Left ventricle myocardium inferior (tissue), 1 donor: ENCODE results near the gene ZNF446. TPM values are rescaled to one million over a fixed set of nuclear protein-coding genes. Genes with fewer than 3 reads are reported as not detected.

Experiments used
- DNase-seq: peaks from one replicate; pipeline ENCODE4 v3.0.0-alpha.2; 2020
- H3K27ac ChIP-seq: fragments of 200-600 bp; replicated peaks from 2 replicates; pipeline ENCODE4 v1.8.0; 2021
- H3K27me3 ChIP-seq: fragments of 200-600 bp; 2 replicates; pipeline ENCODE4 v1.8.0; 2021; ENCODE audit warnings: low read depth
- H3K36me3 ChIP-seq: fragments of 200-600 bp; 2 replicates; pipeline ENCODE4 v1.8.0; 2021
- H3K4me1 ChIP-seq: fragments of 200-600 bp; 2 replicates; pipeline ENCODE4 v1.8.0; 2021
- H3K4me3 ChIP-seq: fragments of 200-600 bp; 2 replicates; pipeline ENCODE4 v1.8.0; 2021; ENCODE audit warnings: mild to moderate bottlenecking, moderate library complexity
- H3K9me3 ChIP-seq: fragments of 200-600 bp; replicated peaks from 2 replicates; pipeline ENCODE4 v1.8.0; 2021
- CTCF ChIP-seq: fragments of 200-600 bp; IDR thresholded peaks from 2 replicates; pipeline ENCODE4 v1.8.0; 2021; ENCODE audit warnings: antibody characterized with exemption, mild to moderate bottlenecking, borderline replicate concordance
- intact Hi-C: fragments of 100-400 bp; cut with micrococcal nuclease; formaldehyde crosslinking; loops from one replicate; pipeline ENCODE4 v1.11.0; 2022
- total RNA-seq: library from RNA; stranded (reverse); fragmentation: NEBNext Ultra II Directional; extraction: Animal tissue kit (Norgen Biotek cat#: 25700); gene quantifications from one replicate; pipeline ENCODE4 v1.2.1, GENCODE V29; 2021
- donor health status: DM: no; HTN: yes; CAD: no; lungs with severe emphysema.

Gene ZNF446
- total RNA-seq, 1 donor from 2014 or later, result 4.9 TPM

GRCh38 chr19:58516246-58516836 lies 40.2 kb downstream of the ZNF446 start:
- DNase-seq, result no peak
- Histone ChIP-seq H3K27ac (no peak overlapping the region), H3K4me3 (no peak overlapping the region), H3K27me3 (no peaks in the 10 kb centered on the region), H3K4me1 (peaks cover 73% of the 10 kb centered on the region), H3K9me3 (no peaks in the 10 kb centered on the region), H3K36me3 (peaks cover 23% of the 10 kb centered on the region)
- intact Hi-C loops, result no loop called here
- no peak for TF ChIP-seq CTCF

GRCh38 chr19:58516964-58517833 lies 41.0 kb downstream of the ZNF446 start:
- Histone ChIP-seq H3K4me1 (peaks cover 73% of the 10 kb centered on the region), H3K27ac (no peak overlapping the region), H3K9me3 (no peaks in the 10 kb centered on the region), H3K36me3 (peaks cover 23% of the 10 kb centered on the region), H3K4me3 (no peak overlapping the region), H3K27me3 (no peaks in the 10 kb centered on the region)
- no peak for DNase-seq
- TF ChIP-seq CTCF, result no peak
- intact Hi-C loops, result no loop called here

GRCh38 chr19:58518256-58519086 lies 42.3 kb downstream of the ZNF446 start:
- intact Hi-C loops, result no loop called here
- peak overlapping the region; percentile 97 for H3K27ac ChIP-seq
- H3K4me3 ChIP-seq, result peak overlapping the region; percentile 92
- no peaks in the 10 kb centered on the region for H3K9me3 ChIP-seq
- no peak for TF ChIP-seq CTCF
- H3K27me3 ChIP-seq, result no peaks in the 10 kb centered on the region
- H3K36me3 ChIP-seq, result peaks cover 23% of the 10 kb centered on the region
- H3K4me1 ChIP-seq, result peaks cover 72% of the 10 kb centered on the region
- DNase-seq, result no peak

- peak; percentile 73 for TF ChIP-seq CTCF
- H3K4me1 ChIP-seq, result peaks cover 66% of the 10 kb centered on the region
- H3K27me3 ChIP-seq, result no peaks in the 10 kb centered on the region
- peak overlapping the region; percentile 92 for H3K4me3 ChIP-seq
- DNase-seq, result peak; percentile 58
- H3K36me3 ChIP-seq, result peaks cover 23% of the 10 kb centered on the region
- intact Hi-C loops, result no loop called here
- peak overlapping the region; percentile 97 for H3K27ac ChIP-seq
- no peaks in the 10 kb centered on the region for H3K9me3 ChIP-seq
These were observed 42.9 kb downstream of the ZNF446 start for GRCh38 chr19:58519087-58519354.

GRCh38 chr19:58519355-58520256 lies 43.5 kb downstream of the ZNF446 start, which contains the start of gene ZBTB45:
Gene ZBTB45, minus strand, starts transcription at chr19:58519810. Its CDS starts 2,137 bp downstream, at chr19:58517673.
- intact Hi-C loops, result no loop called here
- peaks cover 60% of the 10 kb centered on the region for H3K4me1 ChIP-seq

More at GRCh38 chr19:58519355-58520256, 43.5 kb downstream of the ZNF446 start, which contains the start of gene ZBTB45:
- no peaks in the 10 kb centered on the region for H3K27me3 ChIP-seq
- peak within 1 kb of the TSS; percentile 92 for H3K4me3 ChIP-seq
- DNase-seq, result peak; percentile 91
- peak within 1 kb of the TSS; percentile 97 for H3K27ac ChIP-seq
- TF ChIP-seq CTCF, result peak; percentile 59
- peaks cover 23% of the 10 kb centered on the region for H3K36me3 ChIP-seq
- H3K9me3 ChIP-seq, result no peaks in the 10 kb centered on the region
